HUES6 (cell line): Measurements from ENCODE around the gene ERVH48-1.
"Not testable (repeated sequence)": the region's sequence is repeated elsewhere in the genome, so short reads cannot be mapped to it uniquely, and the experiment has no call there.

Experiments used
- H3K27ac ChIP-seq: 2 replicates; pipeline ENCODE4 v1.7.0; 2013; ENCODE audit warnings: low read depth, mild to moderate bottlenecking, low read length, inconsistent platforms
- H3K27me3 ChIP-seq: 2 replicates; pipeline ENCODE4 v1.6.1; 2013; ENCODE audit warnings: low read length; ENCODE audit not compliant: control insufficient read depth, insufficient read depth
- H3K36me3 ChIP-seq: 2 replicates; pipeline ENCODE4 v1.6.1; 2013; ENCODE audit warnings: low read length; ENCODE audit not compliant: control insufficient read depth, insufficient read depth
- H3K4me1 ChIP-seq: 2 replicates; pipeline ENCODE4 v1.6.1; 2013; ENCODE audit warnings: low read length; ENCODE audit not compliant: control insufficient read depth, insufficient read depth
- H3K4me3 ChIP-seq: 2 replicates; pipeline ENCODE4 v1.5.1; 2013; ENCODE audit warnings: low read depth, low read length
- H3K9ac ChIP-seq: one replicate; pipeline ENCODE4 v1.6.1; 2013; ENCODE audit warnings: mild to moderate bottlenecking, low read length
- H3K9me3 ChIP-seq: 2 replicates; pipeline ENCODE4 v1.6.1; 2013; ENCODE audit warnings: low read depth, low read length; ENCODE audit not compliant: control insufficient read depth, insufficient read depth

The ERVH48-1 gene

GRCh38 chr21:42927474-42928200, 2.2 kb upstream of the ERVH48-1 start:
- not testable (repeated sequence) for H3K27me3 ChIP-seq, H3K4me3 ChIP-seq, H3K36me3 ChIP-seq, H3K9me3 ChIP-seq
- H3K4me1 ChIP-seq, result peaks cover 32% of the 10 kb centered on the region
- peak overlapping the region; percentile 83 for H3K27ac ChIP-seq
- H3K9ac ChIP-seq, result peak overlapping the region; percentile 77

- Histone ChIP-seq H3K9me3 (no peaks in the 10 kb centered on the region), H3K9ac (peak overlapping the region; percentile 86), H3K4me1 (peaks cover 27% of the 10 kb centered on the region), H3K27ac (peak overlapping the region; percentile 73; the same call in 1 of the 2 replicates), H3K36me3 (peaks cover 10% of the 10 kb centered on the region; the same call in 1 of the 2 replicates), H3K4me3 (peak overlapping the region; percentile 37; the same call in 1 of the 2 replicates), H3K27me3 (no peaks in the 10 kb centered on the region)
Measured at GRCh38 chr21:42924433-42924751, 1.0 kb downstream of the ERVH48-1 start.

DNA sequence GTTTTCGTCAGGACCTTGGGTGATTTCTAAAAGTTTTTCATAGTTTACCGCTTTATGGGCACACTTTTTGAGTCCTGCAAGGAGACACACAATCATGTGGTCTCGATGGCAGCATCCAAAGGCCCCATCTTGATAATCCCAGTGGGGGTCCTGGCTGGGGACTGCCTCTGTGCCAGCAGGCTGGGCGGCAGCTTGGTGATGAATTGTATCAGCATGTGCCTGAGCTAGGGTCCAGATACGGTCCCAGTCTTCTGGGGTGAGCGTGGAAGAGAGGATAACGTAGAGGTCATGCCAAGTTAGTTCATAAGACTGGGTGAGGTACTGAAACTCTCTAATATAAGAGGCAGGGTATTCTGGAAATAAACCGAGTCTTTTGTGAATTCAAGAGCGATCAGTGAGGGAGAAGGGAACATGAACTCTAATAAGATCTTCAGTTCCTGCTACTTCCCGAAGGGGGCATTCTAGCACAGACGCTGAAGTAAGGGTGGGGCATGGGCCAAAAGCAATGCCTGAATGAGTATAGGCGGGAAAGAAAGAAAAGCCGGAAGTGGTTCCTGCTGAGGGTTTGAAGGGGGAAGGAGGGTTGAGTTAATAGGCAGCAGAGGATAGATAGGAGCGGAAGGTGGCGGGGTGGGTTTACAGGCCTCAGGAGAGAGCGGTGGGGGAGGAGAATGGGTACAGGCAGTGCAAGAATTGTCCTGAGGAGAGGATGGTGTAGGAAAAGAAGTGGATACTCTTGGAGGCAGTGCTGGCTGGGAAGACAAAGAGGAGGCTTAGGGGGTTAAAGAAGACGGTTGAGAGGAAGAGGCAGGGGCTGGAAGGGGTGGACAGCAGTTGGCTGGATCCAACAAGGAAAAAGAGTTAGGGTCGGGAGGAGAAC, 1.6 kb downstream of the ERVH48-1 start:
- Histone ChIP-seq H3K4me3 (peak overlapping the region; percentile 37; the same call in 1 of the 2 replicates), H3K9ac (peak overlapping the region; percentile 86), H3K9me3 (no peaks in the 10 kb centered on the region), H3K4me1 (peaks cover 27% of the 10 kb centered on the region), H3K27me3 (no peaks in the 10 kb centered on the region), H3K27ac (peak overlapping the region; percentile 73; the same call in 1 of the 2 replicates), H3K36me3 (peaks cover 14% of the 10 kb centered on the region; the same call in 1 of the 2 replicates)

DNA sequence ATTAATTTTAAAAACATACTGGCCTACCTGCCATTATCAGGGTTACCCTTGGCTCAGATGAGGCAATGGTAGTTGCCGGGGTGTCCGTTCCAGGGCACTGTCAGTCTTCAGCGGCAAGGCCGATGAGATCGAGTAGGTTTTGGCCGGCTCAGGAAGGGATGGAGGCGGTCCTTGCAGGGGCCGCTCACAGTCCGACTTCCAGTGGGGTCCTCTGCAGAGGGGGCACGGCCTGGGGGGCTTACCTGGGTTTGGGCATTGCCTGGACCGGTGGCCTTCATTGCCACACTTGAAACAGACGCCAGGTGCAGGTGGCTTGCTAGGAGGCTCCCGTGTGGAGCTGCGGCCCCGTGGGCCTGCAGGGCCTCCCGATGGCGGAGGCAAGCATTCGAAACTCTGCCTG, 2.5 kb downstream of the ERVH48-1 start:
- no peaks in the 10 kb centered on the region for H3K9me3 ChIP-seq
- no peaks in the 10 kb centered on the region for H3K27me3 ChIP-seq
- H3K9ac ChIP-seq, result peak overlapping the region; percentile 14
- peaks cover 25% of the 10 kb centered on the region for H3K4me1 ChIP-seq
- no peak overlapping the region for H3K4me3 ChIP-seq
- no peak overlapping the region for H3K27ac ChIP-seq
- H3K36me3 ChIP-seq, result peaks cover 20% of the 10 kb centered on the region; the same call in 1 of the 2 replicates

GRCh38 chr21:42921927-42922326, 3.5 kb downstream of the ERVH48-1 start:
- Histone ChIP-seq H3K4me1 (peaks cover 18% of the 10 kb centered on the region), H3K9ac (no peak overlapping the region), H3K27ac (no peak overlapping the region)

GRCh38 chr21:42918291-42918690, 7.1 kb downstream of the ERVH48-1 start:
- no peak overlapping the region for H3K9ac ChIP-seq
- no peak overlapping the region for H3K4me3 ChIP-seq
- no peaks in the 10 kb centered on the region for H3K9me3 ChIP-seq
- H3K27ac ChIP-seq, result no peak overlapping the region
- H3K36me3 ChIP-seq, result peaks cover 27% of the 10 kb centered on the region; the same call in 1 of the 2 replicates
- H3K27me3 ChIP-seq, result no peaks in the 10 kb centered on the region
- H3K4me1 ChIP-seq, result peaks cover 3% of the 10 kb centered on the region; the same call in 1 of the 2 replicates

More at GRCh38 chr21:42921927-42922326, 3.5 kb downstream of the ERVH48-1 start:
- Histone ChIP-seq H3K4me3 (no peak overlapping the region), H3K27me3 (no peaks in the 10 kb centered on the region), H3K36me3 (peaks cover 24% of the 10 kb centered on the region; the same call in 1 of the 2 replicates), H3K9me3 (no peaks in the 10 kb centered on the region)

GRCh38 chr21:42913476-42913875, 12.0 kb downstream of the ERVH48-1 start:
- Histone ChIP-seq H3K27ac (no peak overlapping the region), H3K9ac (no peak overlapping the region)

GRCh38 chr21:42911920-42912319, 13.5 kb downstream of the ERVH48-1 start:
- peaks cover 57% of the 10 kb centered on the region for H3K36me3 ChIP-seq
- not testable (repeated sequence) for H3K4me1 ChIP-seq, H3K9ac ChIP-seq, H3K9me3 ChIP-seq, H3K27me3 ChIP-seq, H3K4me3 ChIP-seq, H3K27ac ChIP-seq

More at GRCh38 chr21:42913476-42913875, 12.0 kb downstream of the ERVH48-1 start:
- Histone ChIP-seq H3K27me3 (no peaks in the 10 kb centered on the region), H3K36me3 (peaks cover 51% of the 10 kb centered on the region), H3K4me3 (no peak overlapping the region), H3K9me3 (no peaks in the 10 kb centered on the region), H3K4me1 (peaks cover 3% of the 10 kb centered on the region; the same call in 1 of the 2 replicates)

DNA sequence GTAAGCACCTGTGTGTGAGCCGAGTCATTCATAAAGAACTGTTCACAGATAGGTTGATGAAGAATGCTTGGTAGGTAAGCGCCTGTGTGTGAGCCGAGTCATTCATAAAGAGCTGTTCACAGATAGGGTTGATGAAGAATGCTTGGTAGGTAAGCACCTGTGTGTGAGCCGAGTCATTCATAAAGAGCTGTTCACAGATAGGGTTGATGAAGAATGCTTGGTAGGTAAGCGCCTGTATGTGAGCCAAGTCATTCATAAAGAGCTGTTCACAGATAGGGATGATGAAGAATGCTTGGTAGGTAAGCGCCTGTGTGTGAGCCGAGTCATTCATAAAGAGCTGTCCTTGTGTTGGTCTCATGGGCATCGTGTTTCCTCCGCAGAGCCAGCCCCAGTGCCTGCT, 16.9 kb downstream of the ERVH48-1 start:
- not testable (repeated sequence) for H3K9ac ChIP-seq, H3K4me3 ChIP-seq, H3K9me3 ChIP-seq, H3K27ac ChIP-seq, H3K27me3 ChIP-seq, H3K4me1 ChIP-seq
- H3K36me3 ChIP-seq, result peaks cover 84% of the 10 kb centered on the region

DNA sequence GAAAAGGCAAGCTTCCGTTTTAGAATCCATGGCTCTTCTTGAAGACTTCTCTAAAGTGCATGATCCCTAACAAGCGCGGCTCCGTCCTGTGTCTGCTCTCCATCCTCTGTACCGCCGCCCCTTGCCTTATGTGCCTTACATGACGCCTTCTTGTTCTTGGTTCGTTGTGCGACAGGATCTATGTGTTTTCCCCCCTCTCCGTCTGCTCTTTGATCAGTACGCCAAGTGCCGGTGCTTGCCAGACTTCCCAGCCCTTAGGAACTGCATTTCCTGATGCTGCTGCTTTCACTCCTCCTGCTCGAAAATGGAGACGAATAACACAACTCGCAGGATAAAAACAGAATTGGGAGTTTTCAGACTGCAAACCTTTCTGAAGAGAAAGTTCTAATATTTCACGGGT, 19.2 kb downstream of the ERVH48-1 start:
- H3K4me1 ChIP-seq, result no peaks in the 10 kb centered on the region
- peaks cover 87% of the 10 kb centered on the region for H3K36me3 ChIP-seq
- H3K27me3 ChIP-seq, result no peaks in the 10 kb centered on the region
- no peak overlapping the region for H3K4me3 ChIP-seq
- H3K9ac ChIP-seq, result no peak overlapping the region
- no peaks in the 10 kb centered on the region for H3K9me3 ChIP-seq
- no peak overlapping the region for H3K27ac ChIP-seq

DNA sequence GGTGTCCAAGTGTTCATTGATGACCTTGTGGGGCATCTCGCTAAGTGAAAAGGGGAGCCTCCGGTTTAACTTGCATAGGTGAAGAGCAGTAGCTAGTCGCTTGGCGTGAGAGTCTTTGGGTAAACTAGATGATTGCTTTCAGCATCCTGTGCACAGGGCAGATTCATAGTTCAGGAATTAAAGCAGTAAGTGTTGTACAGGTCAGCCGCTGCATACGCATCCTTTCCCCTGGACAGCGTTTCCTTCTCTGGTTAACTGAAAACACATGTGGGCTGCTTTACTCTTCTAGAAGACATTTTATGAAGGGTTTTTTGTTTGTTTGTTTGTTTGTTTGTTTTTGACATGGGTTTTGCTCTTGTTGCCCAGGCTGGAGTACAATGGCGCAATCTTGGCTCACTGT, 20.2 kb downstream of the ERVH48-1 start:
- H3K4me3 ChIP-seq, result no peak overlapping the region
- H3K27me3 ChIP-seq, result no peaks in the 10 kb centered on the region
- no peak overlapping the region for H3K27ac ChIP-seq
- H3K4me1 ChIP-seq, result no peaks in the 10 kb centered on the region
- H3K36me3 ChIP-seq, result peaks cover 87% of the 10 kb centered on the region
- H3K9me3 ChIP-seq, result no peaks in the 10 kb centered on the region
- no peak overlapping the region for H3K9ac ChIP-seq
